Activated CD4-positive, alpha-beta memory T cell treated with anti-CD3 and anti-CD28 coated beads for 36 hours (primary cell): ENCODE measurements around the gene RIOK3. TPM values are rescaled to one million over a fixed set of nuclear protein-coding genes. Genes with fewer than 3 reads are reported as not detected.

ENCODE experiments used
- total RNA-seq, 2 experiments: library from RNA; stranded (reverse); gene quantifications; one replicate each; pipeline ENCODE4 v1.2.3, GENCODE V29; 2021

RIOK3 gene
- total RNA-seq, 2 experiments from 2014 or later, result 51.0 to 55.8 TPM

Other genes with a start within 250 kb of the RIOK3 start
- gene RMC1, start 50.2 kb downstream of the RIOK3 start, total RNA-seq, result 10 to 100 TPM; 47.6 to 48.6 TPM
- 10 to 100 TPM; 39.3 to 39.9 TPM for gene NPC1, start 133.2 kb downstream of the RIOK3 start, total RNA-seq
- gene ANKRD29, start 209.6 kb downstream of the RIOK3 start, total RNA-seq, result not detected
- under 1 TPM in 1 of 2 experiments, not detected in 1; 0.07 TPM for gene LAMA3, start 236.2 kb downstream of the RIOK3 start, total RNA-seq